ENCODE results near the gene FGF14.
A peak's percentile ranks its signal among the peaks of the same experiment; 100 is the strongest.

The FGF14 gene

GRCh38 chr13:101751488-101751887 lies 650.4 kb downstream of the FGF14 start:
- DNase-seq, result no peak

- DNase-seq, result no peak
Observed at GRCh38 chr13:101749584-101749983, 652.3 kb downstream of the FGF14 start.

GRCh38 chr13:101747039-101747438 lies 654.8 kb downstream of the FGF14 start:
- no peak for DNase-seq

- no peak for DNase-seq
Observed at GRCh38 chr13:101746513-101746912, 655.3 kb downstream of the FGF14 start.

GRCh38 chr13:101739382-101740178 lies 662.3 kb downstream of the FGF14 start:
- DNase-seq, result no peak

- DNase-seq, result no peak
Observed at GRCh38 chr13:101738336-101738735, 663.5 kb downstream of the FGF14 start.

- DNase-seq, result no peak
Observed at GRCh38 chr13:101736566-101736965, 665.3 kb downstream of the FGF14 start.

- no peak for DNase-seq
Observed at GRCh38 chr13:101730420-101731000, 671.3 kb downstream of the FGF14 start.

- DNase-seq, result no peak
Observed at GRCh38 chr13:101728615-101729014, 673.2 kb downstream of the FGF14 start.

GRCh38 chr13:101728021-101728420 lies 673.8 kb downstream of the FGF14 start:
- DNase-seq, result no peak

- DNase-seq, result no peak
Observed at GRCh38 chr13:101727118-101727517, 674.7 kb downstream of the FGF14 start.

GRCh38 chr13:101726681-101727080 lies 675.2 kb downstream of the FGF14 start:
- no peak for DNase-seq

GRCh38 chr13:101718496-101718895 lies 683.4 kb downstream of the FGF14 start:
- DNase-seq, result no peak

GRCh38 chr13:101717353-101717752 lies 684.5 kb downstream of the FGF14 start:
- no peak for DNase-seq

- no peak for DNase-seq
Observed at GRCh38 chr13:101714195-101714594, 687.7 kb downstream of the FGF14 start.

- no peak for DNase-seq
Observed at GRCh38 chr13:101712026-101712348, 689.9 kb downstream of the FGF14 start.

- no peak for DNase-seq
Observed at GRCh38 chr13:101711307-101712025, 690.4 kb downstream of the FGF14 start.

GRCh38 chr13:101709952-101710351 lies 691.9 kb downstream of the FGF14 start:
- no peak for DNase-seq

- DNase-seq, result no peak
Observed at GRCh38 chr13:101708115-101708514, 693.7 kb downstream of the FGF14 start.

- DNase-seq, result no peak
Observed at GRCh38 chr13:101707659-101708058, 694.2 kb downstream of the FGF14 start.

GRCh38 chr13:101706651-101707050 lies 695.2 kb downstream of the FGF14 start:
- DNase-seq, result peak in 1 of 2 donors; percentile 1

- DNase-seq, result no peak
Observed at GRCh38 chr13:101703838-101704237, 698.0 kb downstream of the FGF14 start.

GRCh38 chr13:101703081-101703480 lies 698.8 kb downstream of the FGF14 start:
- no peak for DNase-seq

- DNase-seq, result no peak
Observed at GRCh38 chr13:101700598-101700997, 701.2 kb downstream of the FGF14 start.
